RWPE2 (cell line): Measurements from ENCODE around the gene PLXND1.
"Not testable (repeated sequence)": the region's sequence is repeated elsewhere in the genome, so short reads cannot be mapped to it uniquely, and the experiment has no call there.

Experiments used
- ATAC-seq: fragments of 200-7000 bp; cut with Tn5 transposase; 3 replicates; pipeline ENCODE4 v1.9.1; 2021; ENCODE audit warnings: low read depth
- DNase-seq: peaks from one replicate; pipeline ENCODE4 v3.0.0-alpha.2; 2020; ENCODE audit warnings: low spot score
- H3K27ac ChIP-seq: fragments of 450-650 bp; 2 replicates; pipeline ENCODE4 v1.5.1; 2017; ENCODE audit warnings: mild to moderate bottlenecking; ENCODE audit not compliant: poor library complexity, severe bottlenecking
- H3K27me3 ChIP-seq: fragments of 250-450 bp; sonication (Bioruptor Pico); 2 replicates; pipeline ENCODE4 v1.5.1; 2021; ENCODE audit warnings: mild to moderate bottlenecking, moderate library complexity; ENCODE audit not compliant: insufficient read depth, poor library complexity, severe bottlenecking
- H3K36me3 ChIP-seq: fragments of 250-450 bp; sonication (Bioruptor Pico); 2 replicates; pipeline ENCODE4 v1.5.1; 2020; ENCODE audit warnings: low read depth, mild to moderate bottlenecking, moderate library complexity
- H3K4me1 ChIP-seq: fragments of 250-450 bp; sonication (Bioruptor Pico); 2 replicates; pipeline ENCODE4 v1.5.1; 2021; ENCODE audit warnings: mild to moderate bottlenecking, moderate library complexity; ENCODE audit not compliant: insufficient read depth, poor library complexity, severe bottlenecking
- H3K4me3 ChIP-seq: fragments of 250-450 bp; sonication (Bioruptor Pico); 2 replicates; pipeline ENCODE4 v1.5.1; 2021; ENCODE audit warnings: mild to moderate bottlenecking, moderate library complexity; ENCODE audit not compliant: severe bottlenecking
- H3K9me3 ChIP-seq: fragments of 250-450 bp; sonication (Bioruptor Pico); 2 replicates; pipeline ENCODE4 v1.5.1; 2021; ENCODE audit warnings: mild to moderate bottlenecking, moderate library complexity; ENCODE audit not compliant: severe bottlenecking
- CTCF ChIP-seq: fragments of 450-650 bp; IDR thresholded peaks from one replicate; pipeline ENCODE4 v1.5.1; 2017; ENCODE audit warnings: mild to moderate bottlenecking, moderate library complexity; ENCODE audit not compliant: poor library complexity, severe bottlenecking

PLXND1 gene

DNA sequence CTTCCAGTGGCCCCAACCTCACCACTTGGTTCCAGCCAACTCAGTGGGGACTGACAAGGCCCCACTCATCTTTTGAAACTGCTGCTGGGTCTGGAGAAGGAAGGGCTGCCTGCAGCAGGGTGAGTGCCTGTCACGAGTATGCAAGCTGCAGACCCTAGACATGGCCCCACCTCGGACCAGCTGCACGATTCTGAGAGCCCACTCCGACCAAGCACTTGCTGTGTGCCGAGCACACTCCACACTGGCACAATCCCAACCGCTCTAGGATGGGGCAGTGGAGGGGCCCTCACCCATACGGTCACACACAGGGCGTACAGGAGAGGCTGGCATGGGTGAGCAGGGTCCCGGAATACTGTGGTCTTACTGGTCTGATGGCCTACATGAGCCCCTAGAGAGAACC lies 8.0 kb upstream of the PLXND1 start:
- H3K36me3 ChIP-seq: no peaks in the 10 kb centered on the region
- H3K4me1 ChIP-seq: no peaks in the 10 kb centered on the region
- DNase-seq: no peak

GRCh38 chr3:129613367-129613740 lies 6.9 kb upstream of the PLXND1 start:
- Histone ChIP-seq H3K27ac (no peak overlapping the region), H3K36me3 (no peaks in the 10 kb centered on the region), H3K4me3 (no peak overlapping the region), H3K9me3 (no peaks in the 10 kb centered on the region), H3K4me1 (no peaks in the 10 kb centered on the region), H3K27me3 (no peaks in the 10 kb centered on the region)
- no peak for DNase-seq
- no peak for ATAC-seq
- TF ChIP-seq CTCF: no peak

More for the DNA sequence above, 8.0 kb upstream of the PLXND1 start:
- no peak for TF ChIP-seq CTCF
- Histone ChIP-seq H3K9me3 (no peaks in the 10 kb centered on the region), H3K4me3 (no peak overlapping the region), H3K27ac (no peak overlapping the region), H3K27me3 (no peaks in the 10 kb centered on the region)
- ATAC-seq: no peak

DNA sequence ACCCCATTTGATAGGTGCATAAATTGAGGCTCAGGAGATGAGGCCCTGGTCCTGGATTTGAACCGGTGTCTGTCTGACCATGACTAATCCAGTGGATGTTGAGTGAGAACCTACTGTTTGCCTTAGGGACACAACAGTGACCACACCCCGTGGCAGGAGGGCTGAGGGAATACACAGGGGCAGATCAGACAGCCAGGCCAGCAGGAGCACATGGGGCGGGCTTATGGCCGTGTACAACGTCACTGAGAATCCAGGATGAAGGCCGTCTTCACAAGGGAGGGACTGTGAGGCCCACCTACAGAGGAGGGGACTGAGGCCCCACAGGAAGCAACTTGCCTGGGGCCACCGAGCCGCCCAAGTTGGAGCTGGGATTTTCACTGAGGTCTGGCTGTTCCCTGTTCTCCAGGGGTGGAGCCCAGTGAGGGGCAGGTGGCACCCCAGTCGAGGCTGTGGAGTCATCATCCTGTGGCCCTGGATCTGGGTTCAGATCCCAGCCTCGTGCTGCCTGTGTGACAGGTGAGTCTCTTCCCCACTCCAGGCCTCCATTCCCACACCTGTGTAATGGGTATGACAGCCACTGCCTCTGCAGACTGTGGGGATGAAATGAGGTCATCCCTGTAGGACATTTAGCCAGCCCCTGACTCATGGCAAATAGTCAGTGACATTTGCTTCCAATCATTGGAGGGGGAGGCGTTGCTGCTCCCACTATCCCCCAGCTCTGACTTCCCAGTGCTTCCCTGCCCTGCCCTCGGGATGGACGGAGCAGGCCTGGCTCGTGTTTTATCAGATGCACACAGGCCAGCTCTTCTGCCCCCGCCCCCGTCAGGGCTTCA lies 6.3 kb upstream of the PLXND1 start:
- no peak for TF ChIP-seq CTCF
- ATAC-seq (no peak), DNase-seq (no peak)
- Histone ChIP-seq H3K4me3 (no peak overlapping the region), H3K9me3 (no peaks in the 10 kb centered on the region), H3K27me3 (no peaks in the 10 kb centered on the region), H3K4me1 (no peaks in the 10 kb centered on the region), H3K27ac (no peak overlapping the region), H3K36me3 (no peaks in the 10 kb centered on the region)

- no peak for TF ChIP-seq CTCF
- H3K27me3 ChIP-seq: no peaks in the 10 kb centered on the region
- H3K4me3 ChIP-seq: no peak overlapping the region
- no peaks in the 10 kb centered on the region for H3K36me3 ChIP-seq
- DNase-seq (no peak), ATAC-seq (no peak)
- H3K4me1 ChIP-seq: no peaks in the 10 kb centered on the region
- no peak overlapping the region for H3K27ac ChIP-seq
- H3K9me3 ChIP-seq: no peaks in the 10 kb centered on the region
Measured at GRCh38 chr3:129611812-129612533, 5.5 kb upstream of the PLXND1 start.

DNA sequence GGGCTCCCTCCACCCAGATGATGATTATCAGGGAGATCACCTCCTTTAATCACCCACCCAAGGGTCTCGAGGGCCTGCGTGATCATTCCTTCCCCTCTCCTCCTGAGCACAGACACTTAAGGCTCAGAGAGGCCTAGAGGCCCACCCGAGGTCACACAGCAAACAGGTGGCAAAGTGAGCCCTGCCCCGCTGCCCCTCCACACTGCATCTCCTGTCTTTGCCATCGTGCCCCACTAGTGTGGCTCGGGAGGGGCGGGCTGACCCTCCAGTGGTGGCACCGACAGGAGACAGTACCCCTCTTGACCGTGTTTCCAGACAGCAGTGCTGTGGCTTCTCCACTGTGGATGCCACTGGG lies 4.9 kb upstream of the PLXND1 start:
- H3K4me1 ChIP-seq: no peaks in the 10 kb centered on the region
- no peak for DNase-seq
- H3K27me3 ChIP-seq: no peaks in the 10 kb centered on the region

DNA sequence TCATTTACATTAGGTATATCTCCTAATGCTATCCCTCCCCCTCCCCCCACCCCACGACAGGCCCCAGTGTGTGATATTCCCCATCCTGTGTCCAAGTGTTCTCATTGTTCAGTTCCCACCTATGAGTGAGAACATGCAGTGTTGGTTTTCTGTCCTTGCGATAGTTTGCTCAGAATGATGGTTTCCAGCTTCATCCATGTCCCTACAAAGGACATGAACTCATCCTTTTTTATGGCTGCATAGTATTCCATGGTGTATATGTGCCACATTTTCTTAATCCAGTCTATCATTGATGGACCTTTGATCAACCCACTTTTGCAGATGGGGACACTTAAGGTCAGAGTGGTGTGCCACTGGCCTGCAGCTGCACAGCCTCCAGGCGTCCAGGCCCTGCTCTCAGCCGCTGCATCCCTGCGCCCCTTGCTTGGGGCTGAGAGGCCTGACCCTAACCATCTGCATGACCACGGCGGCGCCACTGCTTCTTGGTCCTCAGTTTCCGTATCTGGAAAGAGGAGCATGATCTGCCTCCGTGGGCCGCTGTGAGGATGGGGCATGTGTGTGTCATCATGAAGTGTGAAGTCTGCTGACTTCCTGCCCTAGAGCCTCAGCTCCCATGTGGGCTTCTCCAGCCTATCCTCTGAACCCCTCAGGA lies 4.4 kb upstream of the PLXND1 start:
- not testable (repeated sequence) for H3K27ac ChIP-seq, H3K36me3 ChIP-seq, H3K27me3 ChIP-seq, DNase-seq, H3K4me1 ChIP-seq, H3K4me3 ChIP-seq, ATAC-seq, H3K9me3 ChIP-seq

More for the DNA sequence above, 4.9 kb upstream of the PLXND1 start:
- Histone ChIP-seq H3K36me3 (no peaks in the 10 kb centered on the region), H3K4me3 (no peak overlapping the region), H3K27ac (no peak overlapping the region), H3K9me3 (no peaks in the 10 kb centered on the region)
- ATAC-seq: no peak
- TF ChIP-seq CTCF: no peak
